Type B pancreatic cell (in vitro differentiated cells): ENCODE results near the gene ESYT2. TPM values are rescaled to one million over a fixed set of nuclear protein-coding genes. Genes with fewer than 3 reads are reported as not detected.

ENCODE experiments used
- DNase-seq: peaks from one replicate; pipeline ENCODE4 v3.0.0; 2021; ENCODE audit warnings: mixed read lengths; ENCODE audit not compliant: unreplicated experiment; ENCODE audit errors: extremely low spot score
- H3K27ac Mint-ChIP-seq: 2 replicates; pipeline ENCODE4 v1.8.0; 2021; ENCODE audit warnings: mild to moderate bottlenecking, mixed read lengths
- H3K27me3 Mint-ChIP-seq: 2 replicates; pipeline ENCODE4 v1.8.0; 2021; ENCODE audit warnings: mixed read lengths
- H3K36me3 Mint-ChIP-seq: 2 replicates; pipeline ENCODE4 v1.8.0; 2021; ENCODE audit warnings: mixed read lengths
- H3K4me1 Mint-ChIP-seq: one replicate; pipeline ENCODE4 v1.8.0; 2021; ENCODE audit warnings: mixed read lengths; ENCODE audit not compliant: unreplicated experiment
- H3K4me3 Mint-ChIP-seq: 2 replicates; pipeline ENCODE4 v1.8.0; 2021; ENCODE audit warnings: mild to moderate bottlenecking, mixed read lengths
- H3K9me3 Mint-ChIP-seq: 2 replicates; pipeline ENCODE4 v1.8.0; 2021; ENCODE audit warnings: mixed read lengths
- CTCF ChIP-seq: fragments of 200-600 bp; sonication (generic); conservative IDR thresholded peaks from 2 replicates; pipeline ENCODE4 v1.5.0; 2021; ENCODE audit warnings: antibody characterized with exemption, mild to moderate bottlenecking
- total RNA-seq: library from RNA; stranded (reverse); gene quantifications from 2 replicates; pipeline ENCODE4 v1.2.1, GENCODE V29; 2021; ENCODE audit warnings: low replicate concordance

Gene ESYT2
- total RNA-seq, 1 donor from 2014 or later: 42.1 TPM

DNA sequence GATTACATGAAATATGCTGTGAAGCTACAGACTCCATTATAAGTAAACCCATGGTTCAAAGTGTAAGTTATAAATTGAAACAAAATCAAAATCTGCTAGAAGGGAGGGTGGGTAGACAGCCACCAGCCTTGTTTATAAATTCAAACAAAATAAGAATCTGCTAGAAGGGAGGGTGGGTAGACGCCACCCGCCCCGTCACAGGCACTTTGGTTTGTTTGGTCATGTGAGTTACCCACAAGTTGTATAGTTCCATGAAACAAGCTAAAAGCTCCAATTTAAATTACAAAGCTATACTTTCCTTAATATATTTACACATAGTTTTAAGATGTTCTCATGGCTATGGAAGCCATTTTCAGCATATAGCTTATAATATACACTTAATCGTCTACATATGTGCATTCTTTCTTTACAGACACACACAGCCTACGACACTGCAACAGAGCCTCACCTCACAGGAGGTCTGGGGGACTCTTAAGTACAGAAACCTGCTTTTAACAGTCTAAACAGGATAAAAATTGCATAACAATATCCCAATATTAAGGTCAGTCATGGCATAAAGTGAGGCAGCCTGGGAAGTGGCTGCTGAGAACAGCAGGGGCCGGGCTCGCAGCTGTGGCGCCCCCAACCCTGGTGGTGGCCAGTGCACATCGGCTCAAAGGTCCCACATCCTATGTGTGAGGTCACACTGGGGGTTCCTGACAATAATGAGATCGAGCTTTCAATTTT, 96.7 kb downstream of the ESYT2 start:
- Mint-ChIP-seq H3K27ac (no peak overlapping the region), H3K4me1 (peaks cover 9% of the 10 kb centered on the region), H3K4me3 (no peak overlapping the region), H3K27me3 (no peaks in the 10 kb centered on the region), H3K9me3 (no peaks in the 10 kb centered on the region), H3K36me3 (peaks cover 25% of the 10 kb centered on the region)
- peak; percentile 47 for DNase-seq
- no peak for TF ChIP-seq CTCF

- no peak for TF ChIP-seq CTCF
- Mint-ChIP-seq H3K27me3 (no peaks in the 10 kb centered on the region), H3K9me3 (no peaks in the 10 kb centered on the region), H3K4me1 (peaks cover 9% of the 10 kb centered on the region), H3K36me3 (peaks cover 25% of the 10 kb centered on the region), H3K27ac (peak overlapping the region; percentile 9), H3K4me3 (no peak overlapping the region)
- DNase-seq: no peak
These were observed 97.5 kb downstream of the ESYT2 start for GRCh38 chr7:158731761-158732160.

DNA sequence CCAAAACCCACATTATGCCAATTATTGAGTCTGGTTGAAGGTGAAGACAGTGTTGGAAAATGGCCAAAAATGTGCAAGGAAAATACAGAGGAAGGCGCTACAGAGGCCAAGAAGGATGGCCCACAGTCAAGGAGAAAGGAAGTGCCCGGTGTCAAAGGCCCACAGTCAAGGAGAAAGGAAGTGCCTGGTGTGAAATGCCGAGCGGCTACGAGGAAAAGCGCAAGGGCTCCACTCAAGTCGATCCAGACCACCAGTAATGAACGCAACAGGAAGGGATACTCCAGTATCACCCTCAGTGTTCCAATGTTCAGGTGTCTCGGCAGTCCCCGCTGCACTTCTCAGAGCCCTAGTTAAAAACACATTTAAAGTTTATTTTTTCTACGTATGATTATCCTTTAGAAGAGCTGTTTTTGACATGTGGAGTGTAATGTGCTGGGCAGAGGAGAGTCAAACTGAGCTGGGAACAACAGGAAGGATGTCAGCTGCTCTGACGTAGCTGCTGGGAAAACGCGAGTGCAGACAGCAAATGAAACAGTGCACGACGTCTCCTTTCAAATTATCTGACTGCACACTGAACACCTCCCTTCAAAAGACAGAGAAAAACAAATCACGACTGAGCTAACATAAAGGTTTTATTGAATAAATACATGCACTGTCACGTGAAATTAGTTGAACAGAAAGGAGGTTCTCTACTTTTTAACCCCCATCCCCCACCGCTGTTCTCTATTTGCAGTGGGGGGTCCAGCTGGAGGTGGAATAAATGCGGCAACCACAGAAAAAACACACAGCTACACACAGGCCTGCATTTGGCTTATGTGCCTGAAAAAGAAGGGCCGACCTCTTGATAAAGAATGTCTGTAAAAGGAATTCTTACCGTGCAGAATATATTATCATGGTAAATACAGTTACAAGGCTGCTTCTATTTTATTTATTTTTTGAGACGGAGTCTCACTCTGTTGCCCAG, 98.6 kb downstream of the ESYT2 start:
- Mint-ChIP-seq H3K27ac (no peak overlapping the region), H3K4me3 (peak overlapping the region; percentile 20), H3K4me1 (peaks cover 9% of the 10 kb centered on the region), H3K36me3 (peaks cover 25% of the 10 kb centered on the region), H3K27me3 (no peaks in the 10 kb centered on the region), H3K9me3 (no peaks in the 10 kb centered on the region)
- peak; percentile 48 for DNase-seq
- no peak for TF ChIP-seq CTCF

- peaks cover 9% of the 10 kb centered on the region for H3K4me1 Mint-ChIP-seq
- no peaks in the 10 kb centered on the region for H3K27me3 Mint-ChIP-seq
- no peak overlapping the region for H3K27ac Mint-ChIP-seq
- peak; percentile 53 for DNase-seq
- H3K4me3 Mint-ChIP-seq: no peak overlapping the region
- TF ChIP-seq CTCF: no peak
- peaks cover 23% of the 10 kb centered on the region for H3K36me3 Mint-ChIP-seq
- H3K9me3 Mint-ChIP-seq: no peaks in the 10 kb centered on the region
These were observed 99.5 kb downstream of the ESYT2 start for GRCh38 chr7:158729646-158730382.

DNA sequence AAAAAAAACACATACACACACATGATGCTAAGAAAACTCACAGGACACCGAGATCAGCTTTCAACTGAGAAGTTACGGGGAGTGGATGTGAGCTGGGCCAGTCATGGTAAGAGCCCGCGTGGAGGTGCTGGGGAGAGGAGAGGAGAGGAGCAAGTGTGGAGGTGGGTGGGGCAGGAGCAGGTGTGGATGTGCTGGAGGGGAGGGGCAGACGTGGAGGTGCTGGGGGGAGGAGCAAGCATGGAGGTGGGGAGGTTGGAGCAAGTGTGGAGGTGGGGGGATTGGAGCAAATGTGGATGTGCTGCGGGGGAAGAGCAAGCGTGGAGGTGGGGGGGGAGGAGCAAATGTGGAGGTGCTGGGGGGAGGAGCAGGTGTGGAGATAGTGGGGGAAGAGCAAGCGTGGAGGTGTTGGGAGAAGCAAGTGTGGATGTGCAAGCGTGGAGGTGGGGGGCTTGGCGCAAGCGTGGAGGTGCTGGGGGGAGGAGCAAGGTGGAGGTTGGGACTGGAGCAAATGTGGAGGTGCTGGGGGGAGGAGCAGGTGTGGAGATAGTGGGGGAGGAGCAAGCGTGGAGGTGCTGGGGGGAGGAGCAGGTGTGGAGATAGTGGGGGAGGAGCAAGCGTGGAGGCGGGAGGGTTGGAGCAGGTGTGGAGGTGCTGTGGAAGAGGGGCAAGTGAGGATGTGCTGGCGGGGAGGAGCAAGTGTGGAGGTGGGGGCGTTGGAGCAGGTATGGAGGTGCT, 100.2 kb downstream of the ESYT2 start:
- no peak overlapping the region for H3K4me3 Mint-ChIP-seq
- no peak for TF ChIP-seq CTCF
- H3K36me3 Mint-ChIP-seq: peaks cover 17% of the 10 kb centered on the region
- H3K27me3 Mint-ChIP-seq: no peaks in the 10 kb centered on the region
- peaks cover 9% of the 10 kb centered on the region for H3K4me1 Mint-ChIP-seq
- peaks cover 4% of the 10 kb centered on the region for H3K9me3 Mint-ChIP-seq
- DNase-seq: peak; percentile 40
- no peak overlapping the region for H3K27ac Mint-ChIP-seq
